ENCODE results near the gene DTX1.

The DTX1 gene

DNA sequence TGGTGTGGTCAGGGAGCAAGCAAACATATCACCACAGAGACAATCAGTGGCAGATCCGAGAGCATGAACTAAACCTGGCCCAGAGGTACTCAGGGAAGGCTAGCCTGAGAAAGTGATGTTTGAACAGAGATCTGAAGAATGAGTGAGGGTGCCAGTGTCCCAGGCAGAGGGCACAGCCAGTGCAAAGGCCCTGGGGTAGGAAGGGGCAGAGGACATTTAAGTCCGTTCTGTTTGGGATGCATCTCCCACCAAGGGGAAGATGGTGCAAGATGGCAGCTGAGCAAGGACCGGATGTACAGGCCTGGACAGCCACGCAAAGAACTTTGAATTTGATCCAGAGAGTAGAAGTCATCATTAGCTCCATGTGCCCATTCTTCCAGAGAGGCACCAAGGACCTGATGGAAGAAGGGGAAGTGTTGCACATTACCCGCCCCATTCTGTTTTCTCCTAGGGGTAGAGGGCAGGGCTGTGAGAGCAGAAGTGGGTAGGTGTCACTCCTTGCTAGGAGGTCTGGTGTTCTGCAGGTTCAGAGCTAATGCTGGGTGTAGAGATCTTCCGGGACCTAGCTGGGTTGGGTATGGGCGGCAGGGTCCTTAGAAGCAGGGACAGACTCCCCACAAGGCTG lies 3.9 kb downstream of the DTX1 start:
- no peak for DNase-seq
- Histone ChIP-seq H3K9me3 (ENCODE audit: severe bottlenecking) (no peaks in the 10 kb centered on the region), H3K27me3 (ENCODE audit: insufficient read depth, low read depth, severe bottlenecking) (no peaks in the 10 kb centered on the region), H3K27ac (no peak overlapping the region), H3K4me3 (ENCODE audit: low read depth, low read length) (no peak overlapping the region), H3K36me3 (peaks cover 22% of the 10 kb centered on the region)
- TF ChIP-seq, protein P1, sequence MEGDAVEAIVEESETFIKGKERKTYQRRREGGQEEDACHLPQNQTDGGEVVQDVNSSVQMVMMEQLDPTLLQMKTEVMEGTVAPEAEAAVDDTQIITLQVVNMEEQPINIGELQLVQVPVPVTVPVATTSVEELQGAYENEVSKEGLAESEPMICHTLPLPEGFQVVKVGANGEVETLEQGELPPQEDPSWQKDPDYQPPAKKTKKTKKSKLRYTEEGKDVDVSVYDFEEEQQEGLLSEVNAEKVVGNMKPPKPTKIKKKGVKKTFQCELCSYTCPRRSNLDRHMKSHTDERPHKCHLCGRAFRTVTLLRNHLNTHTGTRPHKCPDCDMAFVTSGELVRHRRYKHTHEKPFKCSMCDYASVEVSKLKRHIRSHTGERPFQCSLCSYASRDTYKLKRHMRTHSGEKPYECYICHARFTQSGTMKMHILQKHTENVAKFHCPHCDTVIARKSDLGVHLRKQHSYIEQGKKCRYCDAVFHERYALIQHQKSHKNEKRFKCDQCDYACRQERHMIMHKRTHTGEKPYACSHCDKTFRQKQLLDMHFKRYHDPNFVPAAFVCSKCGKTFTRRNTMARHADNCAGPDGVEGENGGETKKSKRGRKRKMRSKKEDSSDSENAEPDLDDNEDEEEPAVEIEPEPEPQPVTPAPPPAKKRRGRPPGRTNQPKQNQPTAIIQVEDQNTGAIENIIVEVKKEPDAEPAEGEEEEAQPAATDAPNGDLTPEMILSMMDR (IDR thresholded peaks at IDR 0.05; ENCODE audit: low read depth, low read length), result no peak

DNA sequence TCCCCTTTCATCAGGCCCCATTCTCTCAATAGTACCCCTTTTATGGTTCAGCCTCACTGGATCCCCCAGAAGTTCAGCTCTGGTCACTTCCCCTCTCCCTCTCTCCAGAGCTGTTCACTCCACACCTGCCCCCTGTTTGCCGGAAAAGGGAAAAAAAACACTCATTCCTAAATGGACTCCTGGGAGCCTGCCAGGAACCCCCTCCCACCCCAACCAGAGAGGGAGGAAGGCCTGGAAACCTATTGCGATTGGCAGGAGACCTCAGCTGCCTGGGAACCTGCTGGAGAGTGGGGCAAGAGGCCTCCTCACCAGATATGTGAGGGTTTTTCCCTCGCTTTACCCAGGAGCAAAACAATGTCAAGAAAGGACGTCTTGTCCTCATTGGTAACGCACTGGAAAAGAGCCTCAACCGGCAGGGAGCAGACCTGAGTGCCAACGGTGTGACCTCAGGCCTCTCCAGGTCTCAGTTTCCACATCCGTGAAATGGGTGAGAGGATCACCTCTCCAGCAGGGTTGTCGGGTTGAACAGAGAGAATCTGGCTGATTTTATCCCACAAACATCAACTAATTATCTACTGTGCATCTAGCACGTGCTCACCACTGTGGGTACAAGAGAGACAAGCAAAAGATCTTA lies 4.6 kb downstream of the DTX1 start:
- peaks cover 22% of the 10 kb centered on the region for H3K36me3 ChIP-seq
- H3K4me3 ChIP-seq (ENCODE audit: low read depth, low read length), result no peak overlapping the region
- H3K27me3 ChIP-seq (ENCODE audit: insufficient read depth, low read depth, severe bottlenecking), result no peaks in the 10 kb centered on the region

DNA sequence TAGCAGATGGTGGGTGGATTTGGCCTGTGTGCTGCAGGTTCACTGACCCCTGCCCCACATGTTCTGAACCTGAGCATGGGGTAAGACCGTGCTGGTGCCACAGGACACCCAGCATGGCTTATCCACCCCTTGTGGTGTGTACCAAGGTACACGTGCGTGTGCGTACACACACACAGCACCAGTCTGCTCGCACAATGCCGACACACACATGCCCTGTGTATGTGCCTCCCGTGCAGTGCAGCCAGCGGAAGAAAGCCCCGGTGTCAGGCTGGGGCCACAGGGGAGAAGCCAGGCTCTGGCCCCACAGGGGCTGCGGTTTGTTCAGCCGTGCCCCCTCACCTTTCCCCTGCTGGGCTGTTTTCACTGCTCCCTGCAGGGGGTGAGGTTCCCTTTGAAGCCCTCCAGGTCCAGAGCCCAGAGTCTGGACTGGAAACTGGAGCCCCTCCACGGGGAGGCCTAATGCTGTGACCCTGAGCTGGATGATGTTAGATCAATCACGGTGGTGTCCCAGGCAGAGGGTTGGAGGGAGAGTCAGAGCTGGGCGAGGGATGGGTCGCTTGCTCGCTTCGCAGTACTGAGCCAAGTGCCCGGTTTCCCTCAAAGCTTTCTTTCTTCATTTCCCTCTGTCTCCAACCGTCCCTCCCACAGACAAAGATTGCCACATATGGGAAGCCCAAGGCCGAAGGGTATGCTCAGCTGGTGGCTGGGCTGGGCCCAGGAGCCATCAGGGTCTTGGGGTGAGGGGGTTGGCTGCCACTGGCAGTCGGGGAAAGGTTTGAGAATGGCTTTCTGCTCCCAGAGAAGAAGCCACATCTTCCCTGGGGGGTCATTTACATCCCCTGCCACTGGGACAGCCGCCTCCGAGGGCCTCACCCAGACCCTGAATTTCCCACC lies 6.2 kb downstream of the DTX1 start:
- TF ChIP-seq, protein P1 (IDR thresholded peaks at IDR 0.05; ENCODE audit: low read depth, low read length), result no peak
- Histone ChIP-seq H3K36me3 (peaks cover 20% of the 10 kb centered on the region), H3K9me3 (ENCODE audit: severe bottlenecking) (no peaks in the 10 kb centered on the region), H3K27me3 (ENCODE audit: insufficient read depth, low read depth, severe bottlenecking) (no peaks in the 10 kb centered on the region), H3K27ac (peak overlapping the region; percentile 72), H3K4me3 (ENCODE audit: low read depth, low read length) (no peak overlapping the region)
- peak; percentile 49 for DNase-seq

More for the DNA sequence above, 4.6 kb downstream of the DTX1 start:
- TF ChIP-seq, protein P1 (IDR thresholded peaks at IDR 0.05; ENCODE audit: low read depth, low read length), result no peak
- H3K27ac ChIP-seq, result no peak overlapping the region
- DNase-seq, result no peak
- H3K9me3 ChIP-seq (ENCODE audit: severe bottlenecking), result no peaks in the 10 kb centered on the region

DNA sequence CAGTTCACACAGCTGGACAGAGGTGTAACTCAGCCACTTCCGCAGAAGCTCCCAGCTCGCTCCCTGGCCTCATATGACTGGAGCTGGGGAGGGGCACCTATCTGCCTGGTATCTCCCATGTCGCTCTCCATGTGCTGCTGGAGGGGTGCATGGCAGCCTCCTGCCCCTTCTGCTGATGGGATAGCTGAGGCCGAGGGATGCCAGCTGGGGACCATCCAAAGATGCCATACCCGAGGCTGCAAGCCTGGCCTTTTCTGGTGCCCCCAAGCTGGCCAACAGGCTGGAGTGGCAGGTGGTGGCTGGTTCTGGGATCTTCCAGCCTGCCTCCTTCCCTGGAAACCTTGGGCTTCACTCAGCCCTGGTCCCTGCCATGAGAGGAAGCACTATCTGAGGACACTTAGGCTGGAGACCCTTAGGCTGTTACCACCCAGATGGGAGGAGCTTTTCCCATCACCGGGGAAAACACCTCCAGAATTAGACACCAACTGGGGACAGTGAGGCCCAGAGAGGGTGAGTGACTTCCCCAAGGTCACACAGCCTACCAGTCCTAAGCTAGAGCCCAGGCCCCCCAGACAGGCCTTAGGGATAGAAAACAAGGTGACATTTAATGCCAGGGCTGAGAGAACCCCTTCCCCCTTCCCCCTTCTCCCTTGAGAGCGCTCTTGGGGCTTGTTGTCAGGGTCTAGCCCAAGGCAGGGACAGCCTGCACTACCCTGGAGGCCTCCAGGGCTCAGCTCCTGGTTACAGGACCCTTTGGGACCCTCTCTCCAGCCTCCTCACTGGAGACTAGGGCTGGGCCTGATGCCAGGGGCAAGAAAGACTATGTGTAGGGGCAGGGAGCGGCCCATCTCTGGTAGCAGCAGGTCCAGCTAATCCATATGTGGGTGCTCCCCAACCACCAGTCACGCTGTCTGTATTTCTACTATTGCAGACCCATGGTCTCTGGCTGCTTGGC lies 7.1 kb downstream of the DTX1 start:
- TF ChIP-seq, protein P1 (IDR thresholded peaks at IDR 0.05; ENCODE audit: low read depth, low read length), result no peak
- peak overlapping the region; percentile 72 for H3K27ac ChIP-seq
- peaks cover 11% of the 10 kb centered on the region for H3K36me3 ChIP-seq
- H3K9me3 ChIP-seq (ENCODE audit: severe bottlenecking), result no peaks in the 10 kb centered on the region
- H3K4me3 ChIP-seq (ENCODE audit: low read depth, low read length), result no peak overlapping the region
- no peak for DNase-seq
- no peaks in the 10 kb centered on the region for H3K27me3 ChIP-seq (ENCODE audit: insufficient read depth, low read depth, severe bottlenecking)

DNA sequence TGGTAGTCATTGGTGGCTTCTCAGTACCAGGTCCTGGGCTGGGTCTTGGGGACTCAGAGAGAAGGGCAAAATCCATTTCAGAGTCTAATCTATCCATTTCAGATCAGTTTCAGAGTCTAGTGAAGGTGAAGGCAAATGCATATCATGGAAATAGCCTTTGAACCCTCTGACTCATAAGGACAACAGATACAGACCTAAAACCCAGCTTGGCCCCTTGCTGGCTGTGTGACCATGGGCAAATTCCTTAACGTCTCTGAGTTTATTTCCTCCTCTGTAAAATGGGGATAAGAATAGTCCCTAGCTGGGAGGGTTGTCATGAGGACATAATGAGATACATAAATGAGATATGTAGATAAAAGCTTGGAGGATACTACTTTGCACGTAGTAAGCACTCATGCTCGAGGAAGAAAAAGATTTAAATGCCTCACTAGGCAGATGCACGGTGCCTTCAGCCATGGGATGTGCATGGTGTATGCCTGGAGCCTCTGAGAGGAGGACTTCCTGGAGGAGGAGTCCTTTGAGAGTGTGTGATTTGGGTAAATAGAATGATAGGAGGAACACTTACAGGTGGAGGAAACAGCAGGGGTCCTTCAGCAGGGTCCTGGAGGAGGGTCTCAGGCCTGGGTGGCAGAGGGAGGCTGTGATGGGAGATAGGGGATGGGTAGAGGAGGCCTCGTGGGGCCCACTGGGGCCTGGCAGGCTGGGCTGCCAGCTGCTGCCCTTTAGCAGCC lies 8.0 kb downstream of the DTX1 start:
- Histone ChIP-seq H3K9me3 (ENCODE audit: severe bottlenecking) (no peaks in the 10 kb centered on the region), H3K27ac (no peak overlapping the region), H3K4me3 (ENCODE audit: low read depth, low read length) (no peak overlapping the region), H3K27me3 (ENCODE audit: insufficient read depth, low read depth, severe bottlenecking) (no peaks in the 10 kb centered on the region), H3K36me3 (peaks cover 9% of the 10 kb centered on the region)
- no peak for DNase-seq
- TF ChIP-seq, protein P1 (IDR thresholded peaks at IDR 0.05; ENCODE audit: low read depth, low read length), result no peak

Measured in WERI-Rb-1 (cell line).